GM18909 (cell line): ENCODE results near the gene SMC3.
A peak's percentile ranks its signal among the peaks of the same experiment; 100 is the strongest.
"Not testable (repeated sequence)": the region's sequence is repeated elsewhere in the genome, so short reads cannot be mapped to it uniquely, and the experiment has no call there.

Source experiments
- ATAC-seq: cut with Tn5 transposase; IDR thresholded peaks from one replicate; pipeline ENCODE4 v1.9.1; 2021; ENCODE audit warnings: mild to moderate bottlenecking; ENCODE audit not compliant: unreplicated experiment, poor library complexity

The SMC3 gene

DNA sequence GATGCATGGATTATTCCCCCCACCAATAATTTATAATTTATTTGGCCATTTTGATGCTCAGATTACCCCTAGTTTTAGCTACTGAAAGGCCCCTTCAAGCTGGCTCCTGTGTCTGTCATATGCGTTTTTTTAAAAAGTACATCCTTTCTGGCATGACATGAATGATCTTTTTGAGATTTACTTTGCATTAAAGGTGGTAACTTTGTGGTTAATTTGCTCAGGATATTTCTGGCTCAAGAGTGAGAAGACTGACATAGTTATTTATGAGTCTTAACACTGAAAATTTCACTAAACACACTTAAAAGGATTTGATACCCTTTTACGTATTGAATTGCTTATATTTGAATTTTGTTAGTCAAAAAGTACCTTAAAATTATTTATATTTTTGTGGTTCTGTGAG lies 5.4 kb downstream of the SMC3 start:
- ATAC-seq = no peak

DNA sequence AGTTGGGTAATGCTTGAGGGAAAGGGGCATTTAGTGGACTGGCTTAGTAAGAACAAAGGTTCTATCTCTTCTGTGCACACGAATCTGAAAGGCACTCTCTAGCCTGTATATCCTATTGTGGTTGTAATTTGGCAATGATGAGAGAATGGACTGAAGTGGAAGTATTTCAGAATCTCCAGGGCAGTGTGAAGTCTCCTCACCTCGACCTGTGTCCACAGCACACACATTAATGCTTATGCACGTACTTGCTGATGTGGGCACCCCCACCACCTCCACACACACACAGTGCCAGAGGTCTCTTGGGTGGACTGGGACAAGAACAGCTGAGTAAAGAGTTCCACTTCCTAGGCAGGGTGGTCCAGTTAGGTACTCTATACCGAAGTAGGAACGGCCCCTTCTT lies 6.9 kb downstream of the SMC3 start:
- no peak for ATAC-seq

DNA sequence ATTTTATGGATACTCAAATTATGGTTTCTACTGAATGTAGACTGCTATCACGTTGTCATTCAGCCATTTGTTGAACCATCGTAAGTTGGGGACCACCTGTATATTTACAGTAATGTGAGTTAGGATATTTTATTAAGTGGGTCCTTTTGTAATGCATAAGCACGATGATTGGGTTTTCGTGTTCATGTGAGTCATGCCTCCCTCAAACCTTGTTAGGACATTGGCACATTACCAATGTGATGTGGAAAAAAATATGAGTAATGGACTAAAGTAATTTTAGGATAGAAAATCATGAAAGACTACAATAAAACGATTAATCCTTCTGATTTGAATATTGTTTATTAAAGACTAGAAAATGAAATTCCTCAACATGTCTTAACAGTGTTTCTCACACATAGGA lies 8.7 kb downstream of the SMC3 start:
- no peak for ATAC-seq

DNA sequence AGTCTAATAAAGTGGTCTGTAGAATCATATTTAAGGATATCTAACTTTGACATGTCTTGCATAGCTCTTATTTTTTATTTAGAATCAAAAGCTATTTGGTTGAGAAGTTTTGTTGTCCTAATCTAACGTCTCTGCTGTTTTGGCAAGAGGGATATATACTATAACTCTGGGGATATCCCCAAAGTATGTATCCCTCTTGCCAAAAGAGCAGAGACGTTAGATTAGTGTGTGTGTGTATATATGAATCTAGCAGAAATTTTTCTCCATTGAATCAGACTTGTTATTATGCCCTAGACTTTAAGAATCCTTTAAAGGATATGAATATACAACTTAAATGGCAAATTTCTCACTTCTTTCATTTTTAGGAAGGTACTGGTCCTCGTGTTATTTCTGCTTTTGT lies 9.6 kb downstream of the SMC3 start:
- no peak for ATAC-seq

DNA sequence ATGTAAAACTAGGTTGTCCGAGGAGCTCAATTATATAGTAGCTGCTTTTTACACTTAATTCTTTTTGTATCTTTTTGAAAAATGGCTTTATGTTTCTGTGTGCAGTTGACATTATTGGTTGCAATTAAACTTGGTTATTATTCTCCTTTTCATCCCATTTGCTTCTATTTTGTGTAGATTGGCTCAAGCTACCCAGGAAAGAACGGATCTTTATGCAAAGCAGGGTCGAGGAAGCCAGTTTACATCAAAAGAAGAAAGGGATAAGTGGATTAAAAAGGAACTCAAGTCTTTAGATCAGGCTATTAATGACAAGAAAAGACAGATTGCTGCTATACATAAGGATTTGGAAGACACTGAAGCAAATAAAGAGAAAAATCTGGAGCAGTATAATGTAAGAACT lies 16.5 kb downstream of the SMC3 start:
- ATAC-seq = no peak

DNA sequence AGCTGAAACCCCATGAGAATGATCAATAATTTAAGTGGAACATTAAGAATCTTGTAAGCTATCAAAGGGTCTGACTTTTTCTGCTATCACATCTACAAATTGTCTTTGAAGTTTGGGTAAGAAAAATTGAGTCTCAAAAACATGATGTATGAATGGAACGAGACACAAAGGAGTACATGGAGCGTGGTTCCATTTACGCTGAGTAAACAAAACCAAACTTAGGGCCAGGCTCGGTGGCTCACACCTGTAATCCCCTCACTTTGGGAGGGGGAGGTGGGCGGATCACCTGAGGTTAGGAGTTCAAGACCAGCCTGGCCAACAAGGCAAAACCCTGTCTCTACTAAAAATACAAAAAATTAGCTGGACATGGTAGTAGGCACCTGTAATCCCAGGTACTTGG lies 24.3 kb downstream of the SMC3 start:
- no peak for ATAC-seq

DNA sequence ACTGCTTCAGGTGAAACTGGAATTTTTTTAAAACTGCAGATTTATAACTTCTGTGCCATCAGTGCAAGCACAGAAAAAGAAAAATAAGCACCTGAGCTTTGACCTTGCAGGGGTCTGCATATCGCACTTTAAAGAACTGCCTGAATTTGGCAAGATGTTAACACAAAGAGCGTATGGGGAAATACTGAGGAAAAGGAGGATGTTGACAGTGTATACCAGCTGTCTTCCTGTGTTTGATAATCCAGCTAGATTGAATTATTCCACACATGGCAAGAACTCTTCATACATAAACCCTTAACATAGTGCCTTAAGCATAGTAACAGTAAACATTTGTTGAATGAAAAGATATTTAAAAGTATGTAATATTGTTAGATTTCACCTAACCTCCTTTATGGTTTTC lies 30.0 kb downstream of the SMC3 start:
- ATAC-seq = no peak

DNA sequence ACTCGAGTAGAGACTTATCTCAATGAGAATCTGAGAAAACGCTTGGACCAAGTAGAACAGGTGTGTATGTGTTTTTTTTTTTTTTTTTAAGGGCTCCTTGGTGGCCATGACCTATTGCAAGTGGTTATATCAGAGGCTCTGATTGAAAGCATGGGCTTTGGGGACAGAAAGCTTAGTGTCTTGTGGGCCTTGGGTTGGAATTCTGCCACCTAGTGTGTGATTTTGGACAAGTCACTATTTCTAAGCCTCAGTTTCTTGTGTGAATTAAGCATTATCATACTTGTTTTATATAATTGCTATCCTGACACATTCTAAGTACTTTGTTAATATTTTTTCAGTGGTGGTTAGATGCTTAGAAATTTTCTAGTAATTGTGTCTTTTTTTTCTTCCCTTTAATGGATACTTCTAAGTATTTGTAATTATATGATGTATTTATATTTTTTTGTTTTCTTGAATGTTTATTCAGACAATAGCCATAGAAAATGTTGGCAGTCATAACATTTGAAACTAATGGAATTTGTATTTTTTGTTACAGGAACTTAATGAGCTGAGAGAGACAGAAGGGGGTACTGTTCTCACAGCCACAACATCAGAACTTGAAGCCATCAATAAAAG lies 33.1 kb downstream of the SMC3 start:
- peak; percentile 80 for ATAC-seq

DNA sequence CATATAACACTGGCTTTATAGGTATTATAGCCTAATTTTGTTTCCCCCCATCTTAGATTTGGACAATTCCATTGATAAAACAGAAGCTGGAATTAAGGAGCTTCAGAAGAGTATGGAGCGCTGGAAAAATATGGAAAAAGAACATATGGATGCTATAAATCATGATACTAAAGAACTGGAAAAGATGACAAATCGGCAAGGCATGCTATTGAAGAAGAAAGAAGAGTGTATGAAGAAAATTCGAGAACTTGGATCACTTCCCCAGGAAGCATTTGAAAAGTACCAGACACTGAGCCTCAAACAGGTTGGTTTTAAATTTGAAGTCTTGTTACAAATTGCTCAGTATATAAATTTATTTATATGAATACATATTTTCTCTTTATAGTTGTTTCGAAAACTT lies 34.1 kb downstream of the SMC3 start:
- ATAC-seq = no peak

DNA sequence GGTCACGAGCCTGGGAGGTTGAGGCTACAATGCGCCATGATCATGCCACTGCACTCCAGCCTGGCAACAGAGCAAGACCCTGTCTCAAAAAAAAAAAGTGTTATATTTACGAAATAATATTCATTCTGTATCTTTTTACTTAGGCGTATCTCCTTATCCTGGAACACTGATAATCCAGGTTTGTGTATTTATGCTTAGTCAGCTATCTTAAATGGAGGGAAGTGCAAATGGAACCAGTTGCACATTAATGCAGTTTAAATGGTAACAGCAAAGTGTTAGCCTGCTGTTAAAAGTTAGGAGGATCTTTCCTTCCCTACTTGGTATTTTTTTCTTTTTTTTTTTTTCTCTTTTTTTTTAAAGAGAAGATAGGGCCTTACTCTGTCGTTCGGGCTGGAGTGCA lies 40.6 kb downstream of the SMC3 start:
- ATAC-seq = no peak

DNA sequence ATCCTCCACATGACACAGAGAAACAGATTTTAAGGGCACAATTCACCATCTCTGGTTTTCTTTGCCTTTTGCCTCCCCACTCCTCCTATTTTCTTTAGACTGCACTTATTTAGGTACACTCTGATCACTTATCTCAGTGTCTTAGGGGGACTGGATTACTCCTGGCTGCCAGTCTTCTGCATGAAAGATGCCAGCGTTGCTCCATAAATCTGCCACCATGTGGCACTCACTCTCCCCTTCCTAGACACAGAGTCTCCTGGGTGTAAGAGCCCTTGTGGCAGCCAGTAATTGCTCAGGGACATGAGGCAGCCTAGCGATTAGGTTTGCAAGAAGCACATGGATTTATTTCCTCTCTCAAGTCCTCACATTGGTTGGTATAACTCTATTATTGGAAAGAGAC lies 42.1 kb downstream of the SMC3 start:
- no peak for ATAC-seq

DNA sequence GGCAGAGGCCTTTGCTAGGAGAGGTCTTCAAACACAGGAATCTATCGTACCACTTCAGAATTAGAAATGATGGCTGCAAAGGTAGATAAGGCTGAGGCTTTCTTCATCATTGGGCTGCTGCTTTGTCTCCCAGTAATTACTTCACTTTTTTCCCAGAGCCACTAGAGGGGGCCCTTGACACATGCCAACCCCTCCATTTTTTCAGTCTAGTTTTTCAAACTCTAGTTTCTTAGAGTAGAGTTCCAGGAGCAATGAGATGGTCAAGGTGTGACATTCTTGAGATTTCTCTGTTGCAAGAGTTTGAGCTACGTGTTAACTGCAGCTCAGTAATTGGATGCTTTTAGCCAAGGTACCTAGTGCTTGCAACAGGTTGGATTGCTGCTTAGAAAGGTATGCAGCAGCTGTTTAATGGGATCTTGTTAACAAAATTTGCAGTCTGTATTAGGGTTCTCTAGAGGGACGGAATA lies 42.8 kb downstream of the SMC3 start:
- ATAC-seq = peak; percentile 29

DNA sequence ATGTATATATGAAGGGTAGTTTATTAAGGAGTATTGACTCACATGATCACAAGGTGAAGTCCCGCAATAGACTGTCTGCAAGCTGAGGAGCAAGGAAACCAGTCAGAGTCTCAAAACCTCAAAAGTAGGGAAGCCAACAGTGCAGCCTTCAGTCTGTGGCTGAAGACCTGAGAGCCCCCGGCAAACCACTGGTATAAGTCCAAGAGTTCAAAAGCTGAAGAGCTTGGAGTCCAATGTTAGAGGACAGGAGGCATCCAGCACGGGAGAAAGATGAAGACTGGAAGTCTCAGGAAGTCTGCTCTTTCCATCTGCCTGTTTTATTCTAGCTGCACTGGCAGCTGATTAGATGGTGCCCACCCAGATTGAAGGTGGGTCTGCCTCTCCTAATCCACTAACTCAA lies 43.3 kb downstream of the SMC3 start:
- ATAC-seq = not testable (repeated sequence)

DNA sequence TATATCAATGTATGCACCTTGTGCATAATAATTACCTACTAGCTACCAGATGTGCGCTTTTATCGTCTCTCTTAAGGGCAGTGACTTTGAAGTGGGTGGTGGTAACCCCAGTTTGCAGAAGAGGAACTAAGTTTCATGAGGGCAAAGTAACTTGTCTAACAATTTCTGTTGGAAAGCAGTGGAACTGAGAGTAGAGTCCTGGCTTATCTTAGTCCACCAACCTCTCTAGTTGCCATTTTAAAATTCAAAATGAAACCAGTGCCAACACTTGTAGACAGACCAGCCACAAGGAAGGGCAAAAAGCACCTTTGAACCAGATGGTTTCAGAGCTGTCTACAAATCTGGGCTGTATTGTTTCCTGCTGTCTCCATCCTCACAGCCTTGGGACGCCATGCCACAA lies 44.6 kb downstream of the SMC3 start:
- peak; percentile 44 for ATAC-seq

DNA sequence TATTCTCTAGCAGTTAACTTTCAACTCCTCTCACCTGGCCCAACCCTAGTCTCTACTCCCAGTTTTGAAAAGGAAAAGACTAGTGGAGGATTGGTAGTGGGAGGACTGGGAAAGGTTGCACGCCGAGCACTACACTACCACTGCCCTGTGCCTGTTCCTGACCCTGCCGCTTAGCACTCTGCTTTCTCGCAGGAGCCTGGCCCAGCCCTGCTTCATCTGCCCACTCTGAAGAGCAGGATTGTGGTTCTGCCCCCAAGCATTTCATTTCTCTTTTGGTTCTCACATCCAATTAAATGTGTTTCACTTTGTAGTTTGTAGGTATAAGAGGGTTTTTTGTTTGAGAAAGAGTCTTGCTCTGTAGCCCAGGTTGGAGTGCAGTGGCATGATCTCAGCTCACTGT lies 45.1 kb downstream of the SMC3 start:
- ATAC-seq = no peak

DNA sequence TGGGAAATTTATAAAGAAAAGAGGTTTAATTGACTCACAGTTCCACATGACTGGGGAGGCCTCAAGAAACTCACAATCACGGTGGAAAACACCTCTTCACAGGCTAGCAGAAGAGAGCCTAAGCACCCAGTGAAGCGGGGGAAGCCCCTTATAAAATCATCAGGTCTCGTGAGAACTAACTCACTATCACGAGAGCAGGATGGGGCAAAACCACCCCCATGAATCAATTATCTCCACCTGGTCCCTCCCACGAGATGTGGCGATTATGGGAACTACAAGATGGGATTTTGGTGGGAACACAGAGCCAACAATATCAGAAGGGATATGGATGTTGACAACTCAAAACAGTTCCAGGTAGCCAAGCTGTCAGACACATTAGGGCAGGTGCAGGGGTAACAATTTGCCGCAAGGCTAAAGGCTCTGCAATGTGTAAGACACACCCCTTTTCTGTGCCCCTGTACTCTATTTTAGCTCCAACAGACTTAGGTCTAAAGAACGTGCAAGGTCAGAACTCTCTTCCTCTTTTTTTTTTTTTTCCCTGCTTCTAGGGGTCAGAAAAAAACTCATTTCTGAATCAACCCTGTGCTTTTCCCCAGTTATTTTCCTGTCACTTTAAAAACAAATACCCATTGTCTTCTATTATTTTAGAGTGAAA lies 46.0 kb downstream of the SMC3 start:
- peak; percentile 17 for ATAC-seq

DNA sequence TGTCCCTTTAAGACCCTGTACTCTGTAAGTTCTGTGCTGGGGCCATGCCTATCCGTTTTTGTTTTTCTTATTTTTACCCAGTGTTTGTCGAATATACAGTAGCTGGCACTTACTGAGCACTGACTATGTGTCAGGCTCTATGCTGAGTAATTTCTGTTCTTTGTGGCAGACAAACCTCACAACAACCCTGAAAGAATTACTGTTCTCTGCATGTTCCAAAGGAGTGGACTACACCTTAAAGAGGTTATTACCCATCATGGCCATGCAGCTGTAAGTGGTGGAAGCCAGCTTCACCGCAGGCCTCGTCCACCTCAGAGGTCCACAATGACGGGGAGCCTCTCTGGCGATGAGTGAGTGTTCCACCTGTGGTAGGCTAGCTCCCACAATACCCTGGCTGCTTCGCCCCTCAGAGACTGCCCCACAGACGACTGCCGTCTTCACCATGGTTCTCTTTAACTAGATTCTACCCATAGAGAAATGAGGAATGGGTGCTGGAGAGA lies 46.6 kb downstream of the SMC3 start:
- peak; percentile 45 for ATAC-seq

DNA sequence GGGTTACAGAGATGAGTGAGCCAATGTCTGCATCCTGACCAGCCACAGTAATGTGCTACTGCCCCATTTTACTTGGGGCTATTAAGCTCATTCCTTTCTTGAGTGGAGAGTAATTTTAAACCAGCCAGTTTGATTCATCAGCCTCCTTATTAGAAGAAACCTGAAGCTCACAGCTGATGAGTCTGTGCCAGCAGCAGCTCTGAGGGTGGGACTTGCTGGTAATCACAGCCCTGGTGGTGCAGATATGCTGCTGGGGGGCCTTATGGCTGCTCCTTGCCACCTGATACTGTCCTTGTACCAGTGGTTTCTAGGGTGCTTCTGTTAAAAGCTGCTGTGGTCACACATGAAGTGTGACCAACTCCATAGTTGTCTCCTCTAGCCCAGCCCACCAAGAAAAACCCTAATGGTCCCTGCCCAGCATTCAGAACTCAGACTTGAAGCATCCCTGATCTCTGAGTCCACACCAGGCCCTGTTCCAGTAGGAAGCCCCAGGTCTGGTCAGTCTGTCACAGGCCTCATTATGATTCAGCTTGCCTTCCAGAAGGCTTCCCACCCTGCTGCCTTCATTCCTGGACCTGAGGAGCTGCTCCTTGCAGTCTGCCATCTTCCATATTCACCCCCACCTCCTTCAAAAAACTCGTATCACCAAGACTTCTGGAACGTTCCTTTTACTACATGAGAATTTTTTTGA lies 47.7 kb downstream of the SMC3 start:
- no peak for ATAC-seq

DNA sequence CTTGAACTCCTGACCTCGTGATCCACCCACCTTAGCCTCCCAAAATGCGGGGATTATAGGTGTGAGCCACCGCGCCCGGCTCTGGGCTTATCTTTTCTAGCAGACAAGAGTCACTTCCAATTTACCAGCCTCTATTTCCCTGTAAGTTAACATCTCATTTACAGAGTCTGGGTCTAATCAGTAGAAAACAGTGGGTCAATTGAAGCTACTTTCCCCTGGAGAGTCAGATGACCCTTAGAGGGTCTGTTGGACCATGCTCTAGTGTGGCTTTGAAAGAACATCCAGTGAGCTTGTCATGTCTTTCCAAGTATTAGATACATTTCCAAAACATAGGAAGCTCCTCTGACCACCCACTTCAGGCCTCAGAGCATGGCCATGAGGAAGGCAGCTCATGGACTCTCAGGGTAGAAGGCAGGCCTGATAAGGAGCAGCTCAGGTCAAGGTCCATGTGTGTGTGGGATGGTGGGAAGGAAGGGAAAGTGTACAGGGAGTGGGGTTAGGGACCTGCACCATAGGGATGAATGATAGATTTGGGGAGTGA lies 49.1 kb downstream of the SMC3 start:
- no peak for ATAC-seq

DNA sequence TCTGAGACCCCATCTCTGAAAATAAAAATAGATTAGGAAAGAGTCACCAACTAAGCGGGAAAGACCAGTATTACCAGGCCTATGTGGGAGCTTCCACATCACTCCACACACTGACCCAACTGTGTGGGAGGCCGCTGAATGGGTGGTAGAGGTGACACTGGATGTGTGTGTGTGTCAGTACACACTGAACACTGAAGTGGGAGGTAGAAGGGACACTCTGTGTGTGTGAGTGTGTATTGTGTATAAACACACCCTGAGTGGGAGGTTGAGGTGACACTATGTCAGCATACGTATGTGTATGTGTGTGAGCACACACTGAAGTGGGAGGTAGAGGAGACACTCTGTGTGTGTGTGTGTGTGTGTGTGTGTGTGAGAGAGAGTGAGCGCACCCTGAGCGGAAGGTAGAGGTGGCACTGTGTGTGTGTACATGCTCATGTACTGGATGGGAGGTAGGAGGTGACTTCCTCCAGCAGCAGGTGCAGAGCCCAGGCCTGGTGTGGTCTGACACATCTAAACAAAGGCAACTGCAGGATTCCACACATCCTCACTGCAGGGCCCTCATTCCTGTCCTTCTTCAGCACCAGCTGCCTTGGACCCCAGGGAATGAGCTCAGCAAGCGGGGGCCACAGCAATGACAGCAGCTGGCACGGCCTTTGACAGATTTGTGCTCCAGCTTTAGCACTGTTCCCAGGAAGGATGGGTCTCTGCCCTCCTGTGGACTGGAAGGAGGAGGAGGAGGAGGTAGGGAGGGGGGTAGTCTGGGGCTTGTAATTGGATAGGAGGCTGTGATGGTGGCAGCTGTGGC lies 50.1 kb downstream of the SMC3 start:
- ATAC-seq = no peak

DNA sequence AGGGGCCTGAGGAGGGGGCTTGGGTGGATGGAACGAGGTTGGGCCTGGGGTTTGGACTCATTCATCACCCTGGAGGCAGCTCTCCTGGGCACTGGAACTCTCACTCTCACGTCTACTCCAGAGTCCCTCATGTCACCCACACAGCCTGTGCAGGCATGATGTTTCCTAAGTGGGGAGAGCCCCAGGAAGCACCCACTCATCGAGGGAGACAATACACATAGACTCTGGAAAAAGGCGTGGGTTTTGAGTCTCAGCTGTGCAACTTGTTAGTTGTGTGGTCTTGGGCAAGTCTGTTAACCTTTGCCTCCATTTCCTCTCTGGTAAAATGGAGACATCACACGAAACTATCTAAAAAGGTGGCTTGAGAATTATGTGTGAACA lies 50.7 kb downstream of the SMC3 start:
- no peak for ATAC-seq
